HepG2 (cell line): ENCODE results near the gene ZNF273. TPM values are rescaled to one million over a fixed set of nuclear protein-coding genes. Genes with fewer than 3 reads are reported as not detected.

Experiments
- ATAC-seq: fragments of 200-7000 bp; cut with Tn5 transposase; 3 replicates; pipeline ENCODE4 v1.9.1; 2020; ENCODE audit warnings: mild to moderate bottlenecking, moderate library complexity
- BruUV-seq: library from RNA; stranded (reverse); fragments of 400-500 nt; replicated peaks from 2 replicates; lab custom pipeline; 2021; lab: Mats Ljungman, UMichigan
- CTCF ChIA-PET: fragments of 300-600 bp; formaldehyde crosslinking; extraction: SDS; loops from one replicate; lab custom pipeline; 2021; ENCODE audit warnings: low total read pairs, inconsistent platforms, low intra/inter-chr PET ratio; lab: Yijun Ruan, JAX
- POLR2A ChIA-PET: fragments of 350-600 bp; sonication (Branson Sonifier 250); formaldehyde crosslinking; loops from one replicate; lab custom pipeline; 2020; ENCODE audit warnings: antibody characterized with exemption, inconsistent platforms; lab: Yijun Ruan, JAX
- DNase-seq: peaks from one replicate; pipeline ENCODE4 v3.0.0-alpha.2; 2015; ENCODE audit warnings: low spot score
- FAIRE-seq: peaks from 3 replicates; lab custom pipeline; 2011; peaks lifted over from hg19 to GRCh38; lab: Jason Lieb, UNC
- H2AFZ ChIP-seq: one replicate; pipeline ENCODE4 v1.6.1; 2011; ENCODE audit warnings: low read length, inconsistent platforms
- H3K27ac ChIP-seq: fragments of 300-600 bp; 3 replicates; pipeline ENCODE4 v1.8.0; 2011; ENCODE audit warnings: mixed run types, mild to moderate bottlenecking, mixed read lengths, low read length, inconsistent platforms; ENCODE audit not compliant: insufficient read depth; ENCODE audit errors: extremely low read length
- H3K27me3 ChIP-seq, 2 experiments: fragments of 200-600 bp in 1 of 2; 2 replicates in 1 of 2; 3 replicates in 1 of 2; pipeline versions ENCODE4 v1.6.0 to v1.8.0; 2011; ENCODE audit warnings: low read length in 2 of 2, mild to moderate bottlenecking in 2 of 2, moderate library complexity in 2 of 2, inconsistent platforms in 1 of 2; ENCODE audit not compliant: insufficient read depth in 2 of 2, control insufficient read depth in 1 of 2
- H3K36me3 ChIP-seq, 2 experiments: fragments of 200-600 bp in 1 of 2; replicated peaks in 1 of 2; 2 replicates in 1 of 2; 3 replicates in 1 of 2; pipeline versions ENCODE4 v1.5.1 to v1.8.0; 2011; ENCODE audit warnings: low read length in 2 of 2, inconsistent platforms in 1 of 2; ENCODE audit not compliant: insufficient read depth in 2 of 2, control insufficient read depth in 1 of 2
- H3K4me1 ChIP-seq: 2 replicates; pipeline ENCODE4 v1.5.1; 2012; ENCODE audit warnings: low read length, inconsistent platforms; ENCODE audit not compliant: insufficient read depth
- H3K4me2 ChIP-seq: 2 replicates; pipeline ENCODE4 v1.6.0; 2011; ENCODE audit warnings: low read depth, low read length, inconsistent platforms
- H3K4me3 ChIP-seq, 3 experiments: fragments of 200-600 bp in 1 of 3; sonication (generic), shearing (Covaris generic) in 1 of 3; replicated peaks in 1 of 3; 2 replicates each; pipeline ENCODE4 v1.5.1; 2011 to 2016; ENCODE audit warnings: low read length in 3 of 3, inconsistent platforms in 2 of 3, low read depth in 2 of 3, mild to moderate bottlenecking in 2 of 3, control low read depth in 1 of 3, mixed read lengths in 1 of 3; ENCODE audit not compliant: insufficient read depth in 1 of 3
- H3K79me2 ChIP-seq: one replicate; pipeline ENCODE4 v1.6.1; 2011; ENCODE audit warnings: low read length, inconsistent platforms; ENCODE audit not compliant: insufficient read depth
- H3K9ac ChIP-seq: 2 replicates; pipeline ENCODE4 v1.6.0; 2011; ENCODE audit warnings: mild to moderate bottlenecking, low read depth, low read length, inconsistent platforms; ENCODE audit not compliant: insufficient read depth
- H3K9me3 ChIP-seq: 2 replicates; pipeline ENCODE4 v1.5.1; 2012; ENCODE audit warnings: mild to moderate bottlenecking, low read length
- H4K20me1 ChIP-seq: 2 replicates; pipeline ENCODE4 v1.6.0; 2011; ENCODE audit warnings: inconsistent platforms, mild to moderate bottlenecking, low read length, moderate library complexity; ENCODE audit not compliant: insufficient read depth
- ASH2L ChIP-seq: fragments of 300-600, 200-600 bp; sonication (generic); IDR thresholded peaks from 2 replicates; pipeline ENCODE4 v1.7.0; 2017; ENCODE audit warnings: low read depth, mild to moderate bottlenecking, moderate library complexity, mixed read lengths, low read length; ENCODE audit not compliant: insufficient read length
- ATF7 ChIP-seq, 2 experiments: fragments of 450-650 bp in 1 of 2; sonication (generic) in 1 of 2; formaldehyde crosslinking in 1 of 2; IDR thresholded peaks; 2 replicates each; pipeline versions ENCODE4 v1.4.0 to v1.6.1; 2016 to 2020; ENCODE audit warnings: antibody characterized with exemption in 1 of 2, mild to moderate bottlenecking in 1 of 2, missing genetic modification reagents in 1 of 2
- CCDC6 ChIP-seq: sonication (generic); formaldehyde crosslinking; IDR thresholded peaks from 2 replicates; pipeline ENCODE4 v1.8.1; 2022; ENCODE audit warnings: mild to moderate bottlenecking, missing genetic modification reagents, moderate library complexity
- HMG20B ChIP-seq: conservative IDR thresholded peaks from 2 replicates; pipeline ENCODE4 v1.6.1; 2016; ENCODE audit warnings: missing genetic modification reagents, missing compliant biosample characterization
- IKZF4 ChIP-seq: sonication (generic); formaldehyde crosslinking; IDR thresholded peaks from 2 replicates; pipeline ENCODE4 v1.5.1; 2020; ENCODE audit warnings: borderline replicate concordance, mild to moderate bottlenecking, low read depth, missing genetic modification reagents; ENCODE audit errors: not compliant biosample characterization
- MED8 ChIP-seq: sonication (generic); formaldehyde crosslinking; IDR thresholded peaks from 2 replicates; pipeline ENCODE4 v1.8.1; 2023; ENCODE audit warnings: mild to moderate bottlenecking, missing genetic modification reagents; ENCODE audit not compliant: insufficient replicate concordance
- PAWR ChIP-seq: sonication (generic); formaldehyde crosslinking; IDR thresholded peaks from 2 replicates; pipeline ENCODE4 v1.4.0; 2020; ENCODE audit warnings: missing genetic modification reagents, mild to moderate bottlenecking, borderline replicate concordance
- POGZ ChIP-seq: sonication (generic); formaldehyde crosslinking; IDR thresholded peaks from 2 replicates; pipeline ENCODE4 v1.4.0; 2020; ENCODE audit warnings: mild to moderate bottlenecking, missing genetic modification reagents
- ZFX ChIP-seq: sonication (generic); formaldehyde crosslinking; IDR thresholded peaks from 2 replicates; pipeline ENCODE4 v1.4.0; 2020; ENCODE audit warnings: mild to moderate bottlenecking, low read depth, missing genetic modification reagents, moderate library complexity
- ZNF274 ChIP-seq: sonication (generic); formaldehyde crosslinking; IDR thresholded peaks from 2 replicates; pipeline ENCODE4 v1.5.1; 2020; ENCODE audit warnings: mild to moderate bottlenecking, missing genetic modification reagents
- ZNF556 ChIP-seq: sonication (generic); formaldehyde crosslinking; IDR thresholded peaks from 2 replicates; pipeline ENCODE4 v1.4.0; 2020; ENCODE audit warnings: mild to moderate bottlenecking, missing genetic modification reagents, borderline replicate concordance
- ZNF619 ChIP-seq: sonication (generic); formaldehyde crosslinking; IDR thresholded peaks from 2 replicates; pipeline ENCODE4 v1.4.0; 2020; ENCODE audit warnings: mild to moderate bottlenecking, missing genetic modification reagents
- ZNF709 ChIP-seq: sonication (generic); formaldehyde crosslinking; IDR thresholded peaks from 2 replicates; pipeline ENCODE4 v1.5.0; 2020; ENCODE audit warnings: mild to moderate bottlenecking, missing genetic modification reagents
- ZNF784 ChIP-seq: sonication (generic); formaldehyde crosslinking; IDR thresholded peaks from 2 replicates; pipeline ENCODE4 v1.5.1; 2020; ENCODE audit warnings: missing genetic modification reagents, mild to moderate bottlenecking, borderline replicate concordance
- ZSCAN22 ChIP-seq: sonication (generic); formaldehyde crosslinking; IDR thresholded peaks from 2 replicates; pipeline ENCODE4 v1.4.0; 2020; ENCODE audit warnings: mild to moderate bottlenecking, missing genetic modification reagents
- WGBS: methylation state at CpG from one replicate; pipeline ENCODE4 v1.1.6; 2017; ENCODE audit warnings: low lambda C conversion rate; 5-methylcytosine and 5-hydroxymethylcytosine counted together
- in situ Hi-C: cut with HindIII; loops from 2 replicates; pipeline ENCODE4 v1.10.0; 2017; ENCODE audit warnings: low pct_unique_long_range_greater_than_20kb; ENCODE audit not compliant: extremely low pct_ligation_motif_present
- intact Hi-C: fragments of 100-400 bp; cut with micrococcal nuclease; formaldehyde crosslinking; loops from one replicate; pipeline ENCODE4 v1.10.0; 2022; ENCODE audit not compliant: unreplicated experiment
- polyA plus RNA-seq, 8 experiments: library from polyadenylated mRNA; depleted of rRNA in 3 of 8; stranded (reverse) in 7 of 8; unstranded in 1 of 8; fragments of >200 nt; fragmentation: Illumina TruSeq in 4 of 8; extraction: Trizol in 4 of 8; gene quantifications; 2 replicates each; pipeline versions ENCODE4 v1.2.1 to v1.2.3, GENCODE V29; 2011 to 2016; ENCODE audit warnings: low read depth in 4 of 8, missing spikeins in 1 of 8, mixed read lengths in 1 of 8; ENCODE audit not compliant: insufficient read depth in 1 of 8
- total RNA-seq, 5 experiments: library from RNA; depleted of rRNA; stranded (reverse); fragments of >200 nt; fragmentation: Illumina TruSeq; extraction: Trizol; gene quantifications; 2 replicates each; pipeline ENCODE4 v1.2.3, GENCODE V29; 2016; ENCODE audit warnings: low read depth in 1 of 5
- TF ChIP-seq, protein P1 (sequence below): sonication (generic); formaldehyde crosslinking; IDR thresholded peaks from 2 replicates; pipeline ENCODE4 v1.5.1; 2020; ENCODE audit warnings: mild to moderate bottlenecking, missing genetic modification reagents, moderate library complexity
- TF ChIP-seq, protein P2 (sequence below): sonication (generic); formaldehyde crosslinking; IDR thresholded peaks from 2 replicates; pipeline ENCODE4 v1.4.0; 2020; ENCODE audit warnings: missing genetic modification reagents

ZNF273 gene
- total and polyA plus RNA-seq, 2 of the 13 experiments (the other 11 are each of a cell fraction or from before 2014, with no cell fraction given), result 1.7 to 5.8 TPM

DNA sequence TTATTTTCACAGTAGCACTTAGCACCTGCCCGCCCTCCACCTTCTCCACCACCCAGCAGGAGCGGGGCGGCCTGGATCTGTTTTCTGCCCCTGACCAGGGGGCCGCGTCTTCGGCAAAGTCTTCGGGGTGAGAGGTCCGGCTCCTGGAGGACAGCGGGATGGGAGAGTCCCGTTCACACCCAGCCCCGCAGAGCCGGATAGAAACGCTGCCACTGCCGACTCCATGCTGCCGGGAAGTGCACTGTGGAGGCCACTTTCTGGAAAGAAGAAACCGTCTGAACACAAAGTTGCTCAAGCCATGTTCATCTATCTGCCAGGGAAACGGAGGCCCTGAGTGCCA is 14.5 kb upstream of the ZNF273 start:
- Histone ChIP-seq H3K4me1 (peaks cover 33% of the 10 kb centered on the region), H3K27ac (no peak overlapping the region), H3K27me3 (peaks cover 18 to 69% of the 10 kb centered on the region in 2 experiments; a peak in 3 of 5 replicates), H3K9me3 (no peaks in the 10 kb centered on the region), H2AFZ (peak overlapping the region; percentile 43), H3K4me2 (peak overlapping the region; percentile 99), H3K36me3 (no peaks in the 10 kb centered on the region), H3K79me2 (no peaks in the 10 kb centered on the region), H4K20me1 (no peaks in the 10 kb centered on the region), H3K9ac (peak overlapping the region; percentile 33; the same call in 1 of the 2 replicates), H3K4me3 (peak overlapping the region; percentile 54 to 80 (median 76))
- ChIA-PET CTCF (no interaction called here), POLR2A (interaction anchor here (1.0 kb wide), 1 partner anchor 12 kb away, joined by 3 read pairs; no protein-coding TSS in a partner anchor)
- no peak for DNase-seq
- in situ Hi-C loops (no loop called here), intact Hi-C loops (loop anchor here (1.0 to 2.0 kb wide), 2 partner anchors 38 to 56 kb away; no protein-coding TSS in a partner anchor)
- WGBS, result 4% methylated on average over 16 of the region's 17 CpGs
- peak; percentile 35 for ATAC-seq
- no TSS peak for BruUV-seq
- FAIRE-seq, result no peak
- TF ChIP-seq ZSCAN22 (0 out of 2 replicates have a peak, but pooled peaks have one; percentile 49), ASH2L (peak; percentile 13), CCDC6 (CRISPR knock-in tag) (no peak), ATF7 (IDR thresholded peaks at IDR 0.05) (no peak), ATF7 (CRISPR knock-in tag; IDR thresholded peaks at IDR 0.05) (no peak), MED8 (CRISPR knock-in tag) (no peak), IKZF4 (no peak), ZFX (CRISPR knock-in tag) (0 out of 2 replicates have a peak, but pooled peaks have one; percentile 24), ZNF556 (CRISPR knock-in tag) (peak; percentile 8; the same call in 1 of the 2 replicates), ZNF619 (CRISPR knock-in tag) (0 out of 2 replicates have a peak, but pooled peaks have one; percentile 2), ZNF709 (CRISPR knock-in tag) (0 out of 2 replicates have a peak, but pooled peaks have one; percentile 30), HMG20B (CRISPR knock-in tag) (no peak), PAWR (CRISPR knock-in tag) (0 out of 2 replicates have a peak, but pooled peaks have one; percentile 67), POGZ (CRISPR knock-in tag) (0 out of 2 replicates have a peak, but pooled peaks have one; percentile 6), ZNF784 (CRISPR knock-in tag) (0 out of 2 replicates have a peak, but pooled peaks have one; percentile 16), ZNF274 (0 out of 2 replicates have a peak, but pooled peaks have one; percentile 3)
- TF ChIP-seq, protein P1, sequence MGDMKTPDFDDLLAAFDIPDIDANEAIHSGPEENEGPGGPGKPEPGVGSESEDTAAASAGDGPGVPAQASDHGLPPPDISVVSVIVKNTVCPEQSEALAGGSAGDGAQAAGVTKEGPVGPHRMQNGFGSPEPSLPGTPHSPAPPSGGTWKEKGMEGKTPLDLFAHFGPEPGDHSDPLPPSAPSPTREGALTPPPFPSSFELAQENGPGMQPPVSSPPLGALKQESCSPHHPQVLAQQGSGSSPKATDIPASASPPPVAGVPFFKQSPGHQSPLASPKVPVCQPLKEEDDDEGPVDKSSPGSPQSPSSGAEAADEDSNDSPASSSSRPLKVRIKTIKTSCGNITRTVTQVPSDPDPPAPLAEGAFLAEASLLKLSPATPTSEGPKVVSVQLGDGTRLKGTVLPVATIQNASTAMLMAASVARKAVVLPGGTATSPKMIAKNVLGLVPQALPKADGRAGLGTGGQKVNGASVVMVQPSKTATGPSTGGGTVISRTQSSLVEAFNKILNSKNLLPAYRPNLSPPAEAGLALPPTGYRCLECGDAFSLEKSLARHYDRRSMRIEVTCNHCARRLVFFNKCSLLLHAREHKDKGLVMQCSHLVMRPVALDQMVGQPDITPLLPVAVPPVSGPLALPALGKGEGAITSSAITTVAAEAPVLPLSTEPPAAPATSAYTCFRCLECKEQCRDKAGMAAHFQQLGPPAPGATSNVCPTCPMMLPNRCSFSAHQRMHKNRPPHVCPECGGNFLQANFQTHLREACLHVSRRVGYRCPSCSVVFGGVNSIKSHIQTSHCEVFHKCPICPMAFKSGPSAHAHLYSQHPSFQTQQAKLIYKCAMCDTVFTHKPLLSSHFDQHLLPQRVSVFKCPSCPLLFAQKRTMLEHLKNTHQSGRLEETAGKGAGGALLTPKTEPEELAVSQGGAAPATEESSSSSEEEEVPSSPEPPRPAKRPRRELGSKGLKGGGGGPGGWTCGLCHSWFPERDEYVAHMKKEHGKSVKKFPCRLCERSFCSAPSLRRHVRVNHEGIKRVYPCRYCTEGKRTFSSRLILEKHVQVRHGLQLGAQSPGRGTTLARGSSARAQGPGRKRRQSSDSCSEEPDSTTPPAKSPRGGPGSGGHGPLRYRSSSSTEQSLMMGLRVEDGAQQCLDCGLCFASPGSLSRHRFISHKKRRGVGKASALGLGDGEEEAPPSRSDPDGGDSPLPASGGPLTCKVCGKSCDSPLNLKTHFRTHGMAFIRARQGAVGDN (CRISPR knock-in tag), result peak; percentile 46
- TF ChIP-seq, protein P2, sequence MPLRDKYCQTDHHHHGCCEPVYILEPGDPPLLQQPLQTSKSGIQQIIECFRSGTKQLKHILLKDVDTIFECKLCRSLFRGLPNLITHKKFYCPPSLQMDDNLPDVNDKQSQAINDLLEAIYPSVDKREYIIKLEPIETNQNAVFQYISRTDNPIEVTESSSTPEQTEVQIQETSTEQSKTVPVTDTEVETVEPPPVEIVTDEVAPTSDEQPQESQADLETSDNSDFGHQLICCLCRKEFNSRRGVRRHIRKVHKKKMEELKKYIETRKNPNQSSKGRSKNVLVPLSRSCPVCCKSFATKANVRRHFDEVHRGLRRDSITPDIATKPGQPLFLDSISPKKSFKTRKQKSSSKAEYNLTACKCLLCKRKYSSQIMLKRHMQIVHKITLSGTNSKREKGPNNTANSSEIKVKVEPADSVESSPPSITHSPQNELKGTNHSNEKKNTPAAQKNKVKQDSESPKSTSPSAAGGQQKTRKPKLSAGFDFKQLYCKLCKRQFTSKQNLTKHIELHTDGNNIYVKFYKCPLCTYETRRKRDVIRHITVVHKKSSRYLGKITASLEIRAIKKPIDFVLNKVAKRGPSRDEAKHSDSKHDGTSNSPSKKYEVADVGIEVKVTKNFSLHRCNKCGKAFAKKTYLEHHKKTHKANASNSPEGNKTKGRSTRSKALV (CRISPR knock-in tag), result 0 out of 2 replicates have a peak, but pooled peaks have one; percentile 6
